ENCODE measurements around the gene E2F1.
"Not testable (repeated sequence)": the region's sequence is repeated elsewhere in the genome, so short reads cannot be mapped to it uniquely, and the experiment has no call there.

Gene E2F1

DNA sequence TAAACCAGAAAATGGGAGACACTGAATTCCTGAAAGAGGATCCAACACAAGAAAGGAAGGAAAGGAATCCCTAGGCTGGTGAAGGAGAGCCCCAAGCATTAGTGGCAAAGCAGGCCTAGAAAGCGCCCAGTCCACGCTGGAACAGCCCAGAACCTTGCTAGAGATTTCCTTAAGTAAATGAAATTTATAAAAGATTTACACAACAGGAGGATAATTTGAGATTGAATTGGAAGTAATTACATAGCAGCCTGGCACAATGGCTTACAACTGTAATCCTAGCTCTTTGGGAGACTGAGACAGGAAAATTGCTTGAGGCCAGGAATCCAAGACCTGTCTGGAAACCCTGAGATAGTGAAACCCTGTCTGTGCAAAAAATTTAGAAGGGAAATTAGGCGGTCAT lies 50.8 kb downstream of the E2F1 start:
- no peak for DNase-seq

GRCh38 chr20:33631910-33632309 lies 54.3 kb downstream of the E2F1 start:
- DNase-seq, result not testable (repeated sequence)

GRCh38 chr20:33630507-33630906 lies 55.7 kb downstream of the E2F1 start:
- DNase-seq, result no peak

DNA sequence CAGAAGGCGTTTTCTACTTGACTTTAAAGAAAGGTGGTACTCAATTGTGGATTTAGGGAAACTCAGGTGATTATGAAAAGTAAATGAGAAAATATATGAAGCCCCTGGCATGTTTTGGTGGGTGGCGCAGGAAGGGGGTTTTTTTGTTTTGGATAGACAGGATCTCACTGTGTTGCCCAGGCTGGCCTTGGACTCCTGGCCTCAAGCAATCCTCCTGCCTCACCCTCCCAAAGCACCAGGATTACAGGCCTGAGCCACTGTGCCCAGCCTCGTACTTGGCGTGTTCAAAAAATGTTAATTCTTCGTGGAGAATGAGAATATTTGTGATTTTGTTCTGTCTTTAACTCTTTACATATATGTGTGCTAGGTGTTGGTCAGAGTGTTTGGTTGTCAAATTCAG lies 56.2 kb downstream of the E2F1 start:
- DNase-seq, result no peak

GRCh38 chr20:33629533-33629932 lies 56.7 kb downstream of the E2F1 start:
- DNase-seq, result no peak

DNA sequence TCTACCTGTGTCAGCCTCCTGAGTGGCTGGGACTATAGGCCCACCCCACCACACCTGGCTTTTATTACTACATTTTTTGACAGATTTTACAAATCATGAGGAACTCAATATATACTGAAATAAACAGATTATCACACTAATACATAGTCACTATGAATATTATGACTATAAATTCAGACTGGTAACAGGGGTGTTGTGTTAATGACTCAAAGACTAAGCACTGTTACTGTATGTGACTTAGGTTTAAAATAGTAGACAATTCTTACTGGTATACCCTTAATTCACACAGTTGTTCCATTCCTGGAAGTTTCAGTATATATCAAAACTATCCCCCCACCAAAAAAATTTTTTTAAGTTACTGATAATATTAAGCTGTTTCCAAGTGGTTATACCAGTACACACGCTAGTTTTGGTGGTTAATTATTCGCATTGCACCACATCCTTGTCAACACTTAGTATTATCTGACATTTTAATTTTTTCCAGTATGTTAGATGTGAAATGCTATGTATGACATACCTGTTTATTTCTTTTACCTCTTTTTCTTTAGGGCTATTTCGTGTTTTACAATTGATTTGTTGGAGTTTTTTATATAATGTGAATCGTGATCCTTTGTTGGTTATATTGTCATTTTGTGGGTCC lies 58.5 kb downstream of the E2F1 start:
- no peak for DNase-seq

DNA sequence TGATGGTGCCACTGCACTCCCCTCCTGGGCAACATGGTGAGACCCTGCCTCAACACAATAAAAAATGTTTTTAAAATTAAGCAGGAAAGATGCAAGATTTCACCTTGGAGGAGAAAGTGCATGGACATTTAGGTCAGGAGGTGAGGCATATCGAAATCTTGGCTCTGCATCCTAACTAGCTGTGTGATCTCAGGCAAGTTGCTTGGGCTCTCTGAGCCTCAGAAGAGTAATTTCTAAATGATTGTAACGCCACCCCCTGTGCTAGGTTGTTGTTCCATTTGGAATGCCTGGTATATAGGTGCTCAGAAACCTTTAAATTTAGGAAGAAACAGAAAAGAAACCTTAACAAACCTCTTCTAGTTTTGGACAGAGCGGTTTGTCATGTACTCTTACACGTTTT lies 60.0 kb downstream of the E2F1 start:
- DNase-seq, result no peak
